Measurements from ENCODE around the gene PPP1R1C.

The PPP1R1C gene

GRCh38 chr2:182166841-182167240 lies 181.2 kb downstream of the PPP1R1C start:
- TF ChIP-seq CTCF (IDR thresholded peaks at IDR 0.05; ENCODE audit: control insufficient read depth, extremely low read depth, insufficient read depth): no peak
- H3K4me3 ChIP-seq (ENCODE audit: low read depth, low read length): no peak overlapping the region
- DNase-seq (ENCODE audit: low read depth): no peak
